Keratinocyte (primary cell): ENCODE data around the gene CEMP1.
"Not testable (repeated sequence)": the region's sequence is repeated elsewhere in the genome, so short reads cannot be mapped to it uniquely, and the experiment has no call there.

Experiments
- EZH2 ChIP-seq: IDR thresholded peaks from one replicate; pipeline ENCODE4 v1.6.1; 2012; ENCODE audit warnings: inconsistent platforms, mild to moderate bottlenecking, low read length, moderate library complexity
- TF ChIP-seq, protein P1 (sequence below), 3 experiments: IDR thresholded peaks in 1 of 3; conservative IDR thresholded peaks in 1 of 3; optimal IDR thresholded peaks in 1 of 3; 2 replicates in 2 of 3; 3 replicates in 1 of 3; pipeline versions ENCODE3 to v1.5.1; 2011; ENCODE audit warnings: low read length in 3 of 3, mild to moderate bottlenecking in 3 of 3, moderate library complexity in 2 of 3, control low read depth in 1 of 3, inconsistent platforms in 1 of 3; ENCODE audit not compliant: insufficient read depth in 2 of 3; ENCODE audit errors: extremely low read depth in 1 of 3

DNA sequence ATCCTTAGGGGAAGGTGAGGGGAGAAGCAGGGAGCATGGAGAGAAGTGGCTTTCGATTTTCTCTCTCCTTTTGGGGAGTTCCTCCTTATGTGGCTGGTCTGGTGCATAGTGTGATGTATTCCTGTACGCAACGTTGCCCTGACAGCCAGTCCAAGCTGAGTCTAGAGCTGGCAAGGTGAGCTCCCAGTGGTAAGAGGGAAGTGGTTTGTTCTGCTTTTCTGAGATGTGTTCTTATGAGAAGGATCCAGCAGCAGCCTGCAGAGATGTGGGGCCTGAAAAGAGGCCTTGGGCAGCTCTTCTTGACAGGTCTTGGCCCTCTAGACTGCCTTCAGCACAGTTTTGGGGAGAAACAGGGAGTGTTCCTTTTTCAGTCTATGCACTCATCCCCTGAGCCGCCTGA lies 9.7 kb upstream of the CEMP1 start:
- TF ChIP-seq, protein P1, sequence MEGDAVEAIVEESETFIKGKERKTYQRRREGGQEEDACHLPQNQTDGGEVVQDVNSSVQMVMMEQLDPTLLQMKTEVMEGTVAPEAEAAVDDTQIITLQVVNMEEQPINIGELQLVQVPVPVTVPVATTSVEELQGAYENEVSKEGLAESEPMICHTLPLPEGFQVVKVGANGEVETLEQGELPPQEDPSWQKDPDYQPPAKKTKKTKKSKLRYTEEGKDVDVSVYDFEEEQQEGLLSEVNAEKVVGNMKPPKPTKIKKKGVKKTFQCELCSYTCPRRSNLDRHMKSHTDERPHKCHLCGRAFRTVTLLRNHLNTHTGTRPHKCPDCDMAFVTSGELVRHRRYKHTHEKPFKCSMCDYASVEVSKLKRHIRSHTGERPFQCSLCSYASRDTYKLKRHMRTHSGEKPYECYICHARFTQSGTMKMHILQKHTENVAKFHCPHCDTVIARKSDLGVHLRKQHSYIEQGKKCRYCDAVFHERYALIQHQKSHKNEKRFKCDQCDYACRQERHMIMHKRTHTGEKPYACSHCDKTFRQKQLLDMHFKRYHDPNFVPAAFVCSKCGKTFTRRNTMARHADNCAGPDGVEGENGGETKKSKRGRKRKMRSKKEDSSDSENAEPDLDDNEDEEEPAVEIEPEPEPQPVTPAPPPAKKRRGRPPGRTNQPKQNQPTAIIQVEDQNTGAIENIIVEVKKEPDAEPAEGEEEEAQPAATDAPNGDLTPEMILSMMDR (optimal IDR thresholded peaks at IDR 0.05 in 1 of 3, IDR thresholded peaks at IDR 0.05 in 1 of 3, conservative IDR thresholded peaks at IDR 0.05 in 1 of 3; ENCODE audit: extremely low read depth in 1 of 3, insufficient read depth in 2 of 3, low read length in 3 of 3): not testable (repeated sequence)
- TF ChIP-seq EZH2: not testable (repeated sequence)
